Stimulated activated naive CD8-positive, alpha-beta T cell treated with anti-CD3 and anti-CD28 coated beads, Interleukin-15, amount 100 ng/mL, for 72 hours (primary cell): Measurements from ENCODE around the gene MNT.

Experiments used
- ATAC-seq: fragments of 150-1000 bp; cut with Tn5 transposase; 2 replicates; pipeline ENCODE4 v1.10.0; 2021; ENCODE audit warnings: mild to moderate bottlenecking, moderate library complexity
- DNase-seq, 2 donors: peaks; one replicate each; pipeline ENCODE4 v3.0.0; 2021 to 2022
- H3K27ac Mint-ChIP-seq, 2 donors: one replicate each; pipeline ENCODE4 v1.8.0; 2022; ENCODE audit warnings: mild to moderate bottlenecking in 2 of 2, mixed read lengths in 2 of 2, moderate library complexity in 2 of 2
- H3K27me3 Mint-ChIP-seq: one replicate; pipeline ENCODE4 v1.8.0; 2022; ENCODE audit warnings: mixed read lengths
- H3K4me1 Mint-ChIP-seq: one replicate; pipeline ENCODE4 v1.8.0; 2022; ENCODE audit warnings: mild to moderate bottlenecking, mixed read lengths
- H3K4me3 Mint-ChIP-seq, 2 donors: one replicate each; pipeline ENCODE4 v1.8.0; 2022; ENCODE audit warnings: mild to moderate bottlenecking in 2 of 2, mixed read lengths in 2 of 2, moderate library complexity in 1 of 2
- H3K9me3 Mint-ChIP-seq, 2 donors: one replicate each; pipeline ENCODE4 v1.8.0; 2022; ENCODE audit warnings: mixed read lengths in 2 of 2

MNT gene

GRCh38 chr17:2427215-2427614, 26.4 kb upstream of the MNT start:
- ATAC-seq (no peak), DNase-seq (no peak)
- no peaks in the 10 kb centered on the region for H3K9me3 Mint-ChIP-seq
- no peak overlapping the region for H3K4me3 Mint-ChIP-seq
- H3K27ac Mint-ChIP-seq = peak overlapping the region in 1 of 2 donors; percentile 33
- H3K27me3 Mint-ChIP-seq = no peaks in the 10 kb centered on the region
- no peaks in the 10 kb centered on the region for H3K4me1 Mint-ChIP-seq

- no peak overlapping the region for H3K27ac Mint-ChIP-seq
- no peaks in the 10 kb centered on the region for H3K9me3 Mint-ChIP-seq
- no peaks in the 10 kb centered on the region for H3K27me3 Mint-ChIP-seq
- DNase-seq = no peak
- ATAC-seq = no peak
- H3K4me3 Mint-ChIP-seq = no peak overlapping the region
- H3K4me1 Mint-ChIP-seq = no peaks in the 10 kb centered on the region
Observed at GRCh38 chr17:2423271-2423670, 22.4 kb upstream of the MNT start.

- no peak overlapping the region for H3K4me3 Mint-ChIP-seq
- no peaks in the 10 kb centered on the region for H3K4me1 Mint-ChIP-seq
- H3K27me3 Mint-ChIP-seq = no peaks in the 10 kb centered on the region
- ATAC-seq = no peak
- H3K27ac Mint-ChIP-seq = peak overlapping the region in 1 of 2 donors; percentile 42
- no peak for DNase-seq
- H3K9me3 Mint-ChIP-seq = no peaks in the 10 kb centered on the region
Observed at GRCh38 chr17:2421315-2422147, 20.7 kb upstream of the MNT start.

- H3K27me3 Mint-ChIP-seq = no peaks in the 10 kb centered on the region
- DNase-seq (no peak), ATAC-seq (no peak)
- H3K4me1 Mint-ChIP-seq = no peaks in the 10 kb centered on the region
- H3K27ac Mint-ChIP-seq = peak overlapping the region in 1 of 2 donors; percentile 6
- no peaks in the 10 kb centered on the region for H3K9me3 Mint-ChIP-seq
- H3K4me3 Mint-ChIP-seq = no peak overlapping the region
Observed at GRCh38 chr17:2420176-2420575, 19.3 kb upstream of the MNT start.

GRCh38 chr17:2419486-2419885, 18.6 kb upstream of the MNT start:
- DNase-seq (no peak), ATAC-seq (no peak)
- H3K4me3 Mint-ChIP-seq = no peak overlapping the region
- H3K9me3 Mint-ChIP-seq = no peaks in the 10 kb centered on the region
- no peaks in the 10 kb centered on the region for H3K27me3 Mint-ChIP-seq
- peak overlapping the region; percentile 25 to 74 for H3K27ac Mint-ChIP-seq
- H3K4me1 Mint-ChIP-seq = no peaks in the 10 kb centered on the region

GRCh38 chr17:2418572-2418971, 17.7 kb upstream of the MNT start:
- Mint-ChIP-seq H3K4me1 (no peaks in the 10 kb centered on the region), H3K27ac (peak overlapping the region in 1 of 2 donors; percentile 19), H3K4me3 (no peak overlapping the region), H3K9me3 (no peaks in the 10 kb centered on the region), H3K27me3 (no peaks in the 10 kb centered on the region)
- no peak for ATAC-seq
- no peak for DNase-seq

- ATAC-seq (peak; percentile 59), DNase-seq (peak; percentile 76 to 79)
Observed at GRCh38 chr17:2416010-2416734, 15.3 kb upstream of the MNT start.

DNA sequence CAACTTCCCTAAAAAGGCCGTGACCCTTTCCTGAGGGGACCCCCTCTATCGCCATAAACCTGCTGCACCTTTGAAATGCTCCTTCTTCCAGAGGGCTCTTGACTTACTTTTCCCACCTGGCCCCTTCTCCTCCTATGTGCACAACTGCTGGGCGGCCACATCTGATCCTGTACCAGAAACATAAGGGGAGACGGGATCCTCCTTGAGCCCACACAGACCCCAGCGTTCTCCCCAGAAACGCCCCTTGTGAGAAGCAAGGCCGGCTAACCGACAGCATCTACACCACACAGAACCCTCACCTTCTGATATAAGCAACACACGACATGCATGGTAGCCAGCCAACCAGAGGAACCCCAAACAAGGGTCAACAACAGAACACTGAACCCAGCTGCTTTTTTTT, 14.2 kb upstream of the MNT start:
- DNase-seq (no peak), ATAC-seq (no peak)
- Mint-ChIP-seq H3K27me3 (no peaks in the 10 kb centered on the region), H3K4me1 (no peaks in the 10 kb centered on the region), H3K27ac (no peak overlapping the region), H3K9me3 (no peaks in the 10 kb centered on the region), H3K4me3 (no peak overlapping the region)

More at GRCh38 chr17:2416010-2416734, 15.3 kb upstream of the MNT start:
- Mint-ChIP-seq H3K27me3 (no peaks in the 10 kb centered on the region), H3K9me3 (no peaks in the 10 kb centered on the region), H3K27ac (peak overlapping the region in 1 of 2 donors; percentile 59), H3K4me3 (no peak overlapping the region), H3K4me1 (no peaks in the 10 kb centered on the region)

DNA sequence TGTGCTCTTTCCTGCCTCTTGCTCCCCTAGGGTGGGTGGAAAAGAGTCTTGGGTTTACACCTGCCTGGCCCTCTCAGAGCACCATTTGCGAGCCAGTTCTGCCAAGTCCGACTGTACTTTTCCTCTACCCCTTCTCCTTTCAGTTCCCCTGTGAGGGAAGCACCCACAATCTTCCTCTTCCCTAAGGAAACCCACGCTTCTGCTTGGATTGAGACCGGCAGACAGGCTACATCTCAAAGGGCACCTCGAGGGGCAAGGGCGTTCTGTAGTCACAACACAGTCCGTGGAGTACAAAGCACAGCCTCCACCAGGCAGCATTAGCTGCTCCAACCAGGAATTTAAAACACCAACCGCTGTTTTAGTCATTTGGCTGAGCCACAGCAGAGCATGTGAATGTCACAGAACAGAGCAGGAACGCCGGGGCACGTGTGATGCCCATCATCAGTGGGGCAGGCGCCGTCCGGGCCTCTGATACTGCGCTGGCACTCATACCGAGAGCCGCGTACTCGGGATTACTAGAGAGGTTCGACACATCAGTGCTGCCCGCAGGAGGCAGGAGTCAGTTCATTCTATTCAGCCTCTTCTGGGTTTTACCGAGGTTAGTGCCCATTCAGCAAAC, 13.7 kb upstream of the MNT start:
- Mint-ChIP-seq H3K27ac (no peak overlapping the region), H3K4me3 (no peak overlapping the region), H3K27me3 (no peaks in the 10 kb centered on the region), H3K9me3 (no peaks in the 10 kb centered on the region), H3K4me1 (no peaks in the 10 kb centered on the region)
- no peak for ATAC-seq
- DNase-seq = no peak

DNA sequence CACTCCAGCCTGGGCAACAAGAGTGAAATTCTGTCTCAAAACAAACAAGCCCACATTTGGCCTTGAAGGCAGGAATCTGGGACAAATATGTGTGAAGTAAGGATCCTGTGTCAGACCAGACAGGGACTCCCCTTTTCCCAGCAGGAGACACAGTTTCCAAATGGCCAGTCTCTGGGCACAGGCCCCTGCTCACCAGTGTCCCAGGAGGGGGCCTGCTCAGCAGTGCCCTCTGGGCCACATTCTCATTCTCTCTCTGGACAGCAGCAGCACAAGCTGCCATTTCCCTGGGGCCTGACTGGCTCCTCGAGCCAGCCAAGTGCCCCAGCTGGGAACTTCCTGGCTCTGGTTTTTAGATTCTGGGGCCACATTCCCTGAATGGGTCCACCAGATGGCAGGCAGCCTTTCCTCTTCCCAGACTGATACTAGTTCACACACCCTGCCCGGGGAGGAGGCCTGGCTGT, 11.7 kb upstream of the MNT start:
- ATAC-seq (no peak), DNase-seq (no peak)
- no peaks in the 10 kb centered on the region for H3K27me3 Mint-ChIP-seq
- no peak overlapping the region for H3K4me3 Mint-ChIP-seq
- H3K9me3 Mint-ChIP-seq = no peaks in the 10 kb centered on the region
- H3K4me1 Mint-ChIP-seq = no peaks in the 10 kb centered on the region
- peak overlapping the region in 1 of 2 donors; percentile 49 for H3K27ac Mint-ChIP-seq

DNA sequence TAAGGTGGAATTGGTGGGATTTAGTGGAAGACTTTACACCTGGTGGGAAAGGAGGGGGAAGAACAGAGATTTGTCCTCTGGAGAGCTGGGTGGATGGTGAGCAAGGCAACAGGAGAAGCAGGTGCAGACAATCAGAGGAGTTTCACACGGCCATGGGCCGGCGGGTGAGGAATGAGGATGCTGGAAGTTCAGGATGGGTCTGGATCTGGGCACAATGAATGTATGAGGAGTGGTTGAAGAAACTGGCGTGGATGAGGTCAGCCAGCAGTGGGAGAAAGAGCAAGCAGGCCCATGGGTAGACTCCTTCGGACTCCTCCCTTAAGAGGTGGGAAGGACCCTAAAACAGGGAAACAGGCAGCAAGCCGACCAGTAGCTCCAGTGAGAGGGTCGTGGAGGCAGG, 10.1 kb upstream of the MNT start:
- Mint-ChIP-seq H3K4me3 (no peak overlapping the region), H3K27me3 (no peaks in the 10 kb centered on the region), H3K9me3 (no peaks in the 10 kb centered on the region), H3K4me1 (peaks cover 9% of the 10 kb centered on the region), H3K27ac (no peak overlapping the region)
- ATAC-seq (no peak), DNase-seq (no peak)

DNA sequence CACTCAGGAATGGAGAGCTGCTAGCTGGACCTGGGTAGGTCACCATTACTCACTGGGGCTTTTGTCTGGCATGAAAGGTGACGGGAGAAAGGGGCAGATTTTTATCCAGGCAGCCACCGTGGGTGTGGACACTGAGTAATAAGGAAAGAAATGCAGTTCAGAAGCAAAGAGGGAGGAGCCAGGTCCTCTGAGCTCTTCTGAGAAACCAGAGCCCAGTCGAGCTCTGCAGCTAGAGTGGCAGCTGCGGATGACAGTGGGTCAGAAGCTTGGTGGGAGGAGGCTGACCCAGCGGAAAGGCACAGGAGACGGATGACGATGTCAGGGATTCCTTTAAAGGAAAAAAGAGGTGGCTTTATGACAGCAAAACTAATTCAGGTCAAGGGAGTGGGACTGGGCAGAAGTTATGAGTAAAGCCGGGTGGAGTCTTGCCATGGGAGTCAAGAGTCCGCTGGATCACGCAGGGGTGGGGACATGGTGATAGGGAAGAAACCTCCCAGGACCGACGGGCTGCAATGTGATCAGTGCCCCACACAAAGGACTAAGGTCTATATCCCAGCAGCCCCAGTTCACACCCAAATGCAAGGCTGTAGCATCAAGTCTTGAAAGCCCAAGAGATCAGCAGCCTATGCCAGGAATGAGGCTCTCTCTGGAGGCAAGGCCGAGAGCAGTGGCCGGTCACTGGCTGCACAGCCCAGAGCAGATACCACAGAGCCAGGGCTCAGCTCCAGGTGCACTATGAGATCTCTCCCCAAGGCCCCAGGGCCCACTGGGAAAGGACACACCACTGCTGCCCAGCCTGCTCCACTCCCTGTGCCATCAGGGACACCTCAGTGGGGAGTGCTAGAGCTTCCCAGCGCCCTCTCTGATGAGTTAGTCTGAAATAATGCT, 6.3 kb upstream of the MNT start:
- DNase-seq = no peak

GRCh38 chr17:2406271-2406902, 5.5 kb upstream of the MNT start:
- Mint-ChIP-seq H3K9me3 (no peaks in the 10 kb centered on the region), H3K27me3 (no peaks in the 10 kb centered on the region), H3K4me1 (peaks cover 36% of the 10 kb centered on the region), H3K27ac (peak overlapping the region in 1 of 2 donors; percentile 68), H3K4me3 (no peak overlapping the region)
- DNase-seq = no peak
- no peak for ATAC-seq

More for the DNA sequence above, 6.3 kb upstream of the MNT start:
- Mint-ChIP-seq H3K4me3 (no peak overlapping the region), H3K27ac (peak overlapping the region in 1 of 2 donors; percentile 4), H3K27me3 (no peaks in the 10 kb centered on the region), H3K9me3 (no peaks in the 10 kb centered on the region), H3K4me1 (peaks cover 34% of the 10 kb centered on the region)
- ATAC-seq = no peak

DNA sequence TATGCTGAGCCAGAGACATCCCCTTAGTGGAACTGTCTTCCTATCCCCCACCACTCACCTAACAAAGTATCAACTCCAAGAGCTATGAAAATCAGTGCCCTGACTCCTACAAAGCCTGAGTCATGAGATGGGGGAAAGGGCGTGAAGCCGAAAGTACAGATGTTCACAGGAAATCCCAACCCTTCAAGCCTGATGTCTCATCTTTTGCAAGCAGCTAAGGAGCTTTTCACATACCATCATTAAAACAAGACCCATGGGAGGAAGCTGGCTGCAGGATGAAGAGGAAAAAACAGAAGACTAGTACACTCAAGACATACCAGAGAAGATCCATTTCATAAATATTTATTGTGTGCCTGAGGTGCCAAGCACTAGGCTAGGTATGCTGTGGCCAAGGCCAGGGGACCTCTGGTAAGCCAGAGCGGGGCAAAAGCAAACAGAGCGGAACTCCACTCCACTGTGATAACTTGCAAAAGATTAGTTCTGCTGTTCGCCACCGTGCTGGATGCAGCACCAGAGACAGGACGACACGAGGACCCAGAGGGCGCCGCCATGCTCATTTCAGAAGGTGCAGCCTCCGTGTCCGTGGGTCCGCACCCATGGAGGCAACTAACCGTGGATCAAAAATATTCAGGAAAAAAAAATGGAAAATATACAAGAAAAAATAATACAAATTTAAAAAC, 4.5 kb upstream of the MNT start:
- Mint-ChIP-seq H3K9me3 (no peaks in the 10 kb centered on the region), H3K4me1 (peaks cover 36% of the 10 kb centered on the region), H3K27me3 (no peaks in the 10 kb centered on the region), H3K27ac (no peak overlapping the region), H3K4me3 (no peak overlapping the region)
- no peak for ATAC-seq
- no peak for DNase-seq
